Mammary epithelial cell (primary cell): ENCODE data around the gene PMVK.

Experiments used
- CTCF ChIP-seq, 2 donors: IDR thresholded peaks in 1 of 2; conservative IDR thresholded peaks in 1 of 2; 2 replicates each; pipeline ENCODE4 v1.5.1; 2011 to 2012; ENCODE audit warnings: inconsistent platforms in 2 of 2, low read length in 2 of 2, mild to moderate bottlenecking in 2 of 2, control low read depth in 1 of 2, low read depth in 1 of 2; ENCODE audit not compliant: insufficient read depth in 1 of 2; ENCODE audit errors: extremely low read depth in 1 of 2
- EZH2 ChIP-seq: IDR thresholded peaks from 2 replicates; pipeline ENCODE4 v1.6.1; 2012; ENCODE audit warnings: low read length, inconsistent platforms, borderline replicate concordance

DNA sequence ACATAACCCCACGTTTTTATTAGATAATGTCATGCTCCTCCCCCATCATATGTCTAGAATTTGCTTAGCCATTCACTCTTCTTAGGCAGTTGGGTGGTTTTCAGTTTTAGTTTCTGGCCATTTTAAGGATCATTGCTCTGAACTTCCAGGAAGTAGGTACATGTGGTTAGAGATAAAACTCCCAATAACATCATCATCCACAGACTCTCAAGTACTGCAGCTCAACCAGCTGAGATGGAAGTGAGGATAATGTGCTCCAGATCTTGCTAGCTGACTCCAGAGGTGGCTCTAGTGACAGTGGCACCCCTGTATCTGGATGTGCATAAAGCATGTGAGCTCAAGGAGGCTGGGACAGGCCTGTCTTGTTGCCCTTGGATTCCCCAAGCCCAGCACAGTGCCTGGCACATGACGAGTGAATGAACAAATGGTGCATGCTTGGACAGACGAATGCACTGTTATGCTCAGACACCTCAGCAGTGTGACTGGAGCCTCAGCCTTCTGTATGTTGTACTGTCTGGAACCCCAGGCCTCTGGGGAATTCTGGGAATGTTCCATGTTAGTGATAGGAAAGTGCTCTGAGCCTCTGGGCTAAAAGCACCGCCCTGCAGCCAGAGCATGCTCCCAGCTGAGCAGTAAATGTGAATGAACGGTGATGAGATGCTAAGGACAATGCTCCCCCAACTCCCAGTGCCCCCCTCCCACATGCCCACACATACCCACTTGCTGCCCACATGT, 50.1 kb downstream of the PMVK start:
- TF ChIP-seq CTCF (conservative IDR thresholded peaks at IDR 0.05 in 1 of 2, IDR thresholded peaks at IDR 0.05 in 1 of 2; ENCODE audit: extremely low read depth in 1 of 2, insufficient read depth in 1 of 2, low read depth in 1 of 2, low read length in 2 of 2) (no peak), EZH2 (no peak)
